Measurements from ENCODE around the gene FAM47E.

DNA sequence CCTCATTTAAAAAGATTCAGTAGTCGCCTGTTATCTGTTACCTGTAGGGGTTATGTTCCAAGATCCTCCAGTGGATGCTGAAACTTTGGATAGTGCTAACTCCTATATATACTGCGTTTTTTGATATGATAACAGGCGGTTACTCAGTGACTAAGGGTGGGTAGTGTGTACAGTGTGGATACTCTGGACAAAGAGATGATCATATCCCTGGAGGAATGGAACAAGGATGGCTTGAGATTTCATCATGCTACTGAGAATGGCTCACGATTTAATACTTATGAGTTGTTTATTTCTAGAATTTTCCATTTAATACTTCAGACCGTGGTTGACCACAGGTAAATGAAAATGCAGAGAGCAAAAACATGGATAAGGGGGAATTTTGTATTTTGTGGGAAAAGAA lies 21.5 kb downstream of the FAM47E start:
- no peak for TF ChIP-seq EZH2 (IDR thresholded peaks at IDR 0.05; ENCODE audit: low read length)
- TF ChIP-seq, protein P1, sequence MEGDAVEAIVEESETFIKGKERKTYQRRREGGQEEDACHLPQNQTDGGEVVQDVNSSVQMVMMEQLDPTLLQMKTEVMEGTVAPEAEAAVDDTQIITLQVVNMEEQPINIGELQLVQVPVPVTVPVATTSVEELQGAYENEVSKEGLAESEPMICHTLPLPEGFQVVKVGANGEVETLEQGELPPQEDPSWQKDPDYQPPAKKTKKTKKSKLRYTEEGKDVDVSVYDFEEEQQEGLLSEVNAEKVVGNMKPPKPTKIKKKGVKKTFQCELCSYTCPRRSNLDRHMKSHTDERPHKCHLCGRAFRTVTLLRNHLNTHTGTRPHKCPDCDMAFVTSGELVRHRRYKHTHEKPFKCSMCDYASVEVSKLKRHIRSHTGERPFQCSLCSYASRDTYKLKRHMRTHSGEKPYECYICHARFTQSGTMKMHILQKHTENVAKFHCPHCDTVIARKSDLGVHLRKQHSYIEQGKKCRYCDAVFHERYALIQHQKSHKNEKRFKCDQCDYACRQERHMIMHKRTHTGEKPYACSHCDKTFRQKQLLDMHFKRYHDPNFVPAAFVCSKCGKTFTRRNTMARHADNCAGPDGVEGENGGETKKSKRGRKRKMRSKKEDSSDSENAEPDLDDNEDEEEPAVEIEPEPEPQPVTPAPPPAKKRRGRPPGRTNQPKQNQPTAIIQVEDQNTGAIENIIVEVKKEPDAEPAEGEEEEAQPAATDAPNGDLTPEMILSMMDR (optimal IDR thresholded peaks at IDR 0.05 in 1 of 3, IDR thresholded peaks at IDR 0.05 in 1 of 3, conservative IDR thresholded peaks at IDR 0.05 in 1 of 3; ENCODE audit: extremely low read depth in 1 of 3, insufficient read depth in 2 of 3, low read length in 3 of 3): no peak

Measured in keratinocyte (primary cell).